Measurements from ENCODE around the gene ERVMER34-1.
A peak's percentile ranks its signal among the peaks of the same experiment; 100 is the strongest.

Gene ERVMER34-1

GRCh38 chr4:52750819-52751486 is at the start of gene ERVMER34-1:
Gene ERVMER34-1 (minus strand): TSS chr4:52751425. CDS start chr4:52745520, 5,905 bp downstream.
- FAIRE-seq, result no peak

DNA sequence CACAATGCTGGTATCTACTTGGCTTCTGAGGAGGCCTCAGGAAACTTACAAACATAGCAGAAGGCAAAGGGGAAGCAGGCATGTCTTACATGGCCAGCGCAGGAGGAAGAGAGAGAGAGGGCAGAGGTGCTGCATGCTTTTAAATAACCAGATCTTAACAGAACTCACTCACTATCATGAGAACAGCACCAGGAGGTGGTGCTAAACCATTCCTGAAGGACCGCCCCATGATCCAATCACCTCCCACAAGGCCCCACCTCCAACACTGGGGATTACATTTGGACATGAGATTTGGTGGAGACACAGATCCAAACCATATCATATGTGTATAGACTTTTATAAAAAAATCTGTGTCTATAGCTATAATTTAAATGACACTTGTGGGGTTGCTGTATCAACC is 48.6 kb upstream of the ERVMER34-1 start:
- FAIRE-seq, result no peak

- FAIRE-seq, result no peak
These were observed 44.3 kb upstream of the ERVMER34-1 start for GRCh38 chr4:52795533-52795932.

DNA sequence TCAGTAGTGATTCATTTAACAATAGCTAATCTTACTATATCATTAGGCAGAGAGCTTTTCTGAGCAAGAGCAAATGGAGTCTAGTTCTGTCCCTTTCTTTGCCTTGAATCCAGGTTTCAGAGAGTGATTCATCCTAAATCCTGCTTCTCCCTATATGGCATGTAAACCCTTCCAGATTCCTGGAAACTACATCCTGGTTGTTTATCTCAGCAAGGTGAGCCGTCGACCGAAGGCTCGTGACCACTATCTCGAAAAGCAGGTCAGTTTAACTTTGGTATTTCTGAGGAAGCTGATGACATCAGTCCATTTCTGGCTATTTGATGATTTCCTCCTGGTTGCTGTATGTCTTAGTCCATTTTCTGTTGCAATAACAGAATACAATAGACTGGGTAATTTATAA is 40.7 kb upstream of the ERVMER34-1 start:
- FAIRE-seq, result no peak

- FAIRE-seq, result no peak
These were observed 38.5 kb upstream of the ERVMER34-1 start for GRCh38 chr4:52789774-52790173.

- FAIRE-seq, result no peak
These were observed 37.6 kb upstream of the ERVMER34-1 start for GRCh38 chr4:52788806-52789205.

GRCh38 chr4:52783069-52783468 is 31.8 kb upstream of the ERVMER34-1 start:
- no peak for FAIRE-seq

- FAIRE-seq, result no peak
These were observed 29.6 kb upstream of the ERVMER34-1 start for GRCh38 chr4:52780617-52781354.

DNA sequence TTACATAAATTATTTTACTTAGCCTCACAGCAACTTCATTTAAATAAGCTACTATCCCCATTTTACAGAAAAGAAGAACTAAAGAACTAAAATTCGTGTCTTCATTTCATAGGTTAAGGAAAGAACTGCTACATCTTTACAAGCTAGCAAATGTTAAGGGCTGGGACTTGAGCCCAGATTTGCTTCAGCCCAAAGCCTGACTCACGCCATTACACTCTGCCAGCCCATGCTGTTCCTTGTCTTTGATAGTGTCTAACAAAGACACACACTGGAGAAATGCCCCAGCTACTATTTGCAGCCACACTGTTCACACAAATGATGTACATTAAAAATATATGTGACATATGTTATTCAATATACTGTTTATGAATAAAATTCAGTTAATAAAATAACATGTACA is 29.0 kb upstream of the ERVMER34-1 start:
- FAIRE-seq, result no peak

DNA sequence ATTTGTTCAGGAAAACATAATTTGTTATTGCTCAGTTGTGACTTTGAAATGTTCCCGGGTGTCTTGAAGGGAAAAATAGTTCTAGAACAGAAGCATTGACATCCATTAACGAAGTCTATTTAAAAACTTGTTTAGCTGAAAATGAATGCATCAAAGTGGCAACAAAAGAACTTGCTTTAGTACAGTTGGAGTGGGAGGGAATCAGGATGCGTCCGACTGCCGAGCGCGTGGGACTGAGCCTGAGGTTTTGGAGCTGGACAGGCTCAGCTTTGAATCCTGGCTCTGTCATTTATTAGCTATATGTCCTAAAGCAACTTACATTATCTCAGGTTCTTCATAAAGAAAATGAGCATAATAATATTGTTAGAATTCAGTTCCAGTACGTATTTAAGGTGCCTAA is 9.0 kb upstream of the ERVMER34-1 start:
- no peak for FAIRE-seq

DNA sequence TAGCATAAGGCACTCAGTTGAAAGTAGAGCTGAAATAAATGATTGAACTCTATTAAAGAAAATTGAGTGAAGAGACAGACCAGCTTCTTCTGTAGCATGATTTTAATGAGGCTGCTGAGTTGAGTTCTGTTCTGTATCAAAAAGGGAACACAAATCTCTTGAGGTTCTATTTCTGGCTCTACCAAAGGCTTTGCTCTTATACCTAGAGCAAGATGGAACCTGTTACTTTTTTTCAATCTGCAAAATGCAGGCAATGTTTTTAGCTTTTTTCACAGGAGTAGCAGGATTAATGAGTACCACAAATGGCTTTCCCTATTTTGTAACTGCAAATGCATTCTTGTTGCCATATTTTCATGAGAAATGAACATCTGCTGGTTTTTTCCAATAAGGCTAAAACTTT is 4.2 kb upstream of the ERVMER34-1 start:
- FAIRE-seq, result no peak

- no peak for FAIRE-seq
These were observed 1.7 kb upstream of the ERVMER34-1 start for GRCh38 chr4:52752936-52753335.

GRCh38 chr4:52751487-52751911 is 274 bp upstream of the ERVMER34-1 start:
- no peak for FAIRE-seq

DNA sequence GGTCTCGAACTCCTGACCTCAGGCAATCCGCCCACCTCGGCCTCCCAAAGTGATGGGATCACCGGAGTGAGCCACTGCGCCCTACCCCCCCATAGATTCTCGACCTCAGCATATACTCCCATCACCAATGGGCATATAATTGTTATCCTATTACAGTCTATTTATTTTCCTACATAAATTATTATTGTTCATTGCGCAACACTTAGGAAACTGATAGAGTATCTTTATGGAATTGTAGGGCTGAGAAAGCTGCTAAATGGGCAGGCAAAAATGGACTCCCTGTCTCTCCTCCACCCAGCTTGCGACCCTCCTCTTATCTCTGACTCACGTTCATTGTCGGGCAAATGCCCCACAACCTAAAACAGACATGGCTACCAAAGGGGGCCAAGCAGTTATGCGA is 1.0 kb downstream of the ERVMER34-1 start:
- FAIRE-seq, result no peak

DNA sequence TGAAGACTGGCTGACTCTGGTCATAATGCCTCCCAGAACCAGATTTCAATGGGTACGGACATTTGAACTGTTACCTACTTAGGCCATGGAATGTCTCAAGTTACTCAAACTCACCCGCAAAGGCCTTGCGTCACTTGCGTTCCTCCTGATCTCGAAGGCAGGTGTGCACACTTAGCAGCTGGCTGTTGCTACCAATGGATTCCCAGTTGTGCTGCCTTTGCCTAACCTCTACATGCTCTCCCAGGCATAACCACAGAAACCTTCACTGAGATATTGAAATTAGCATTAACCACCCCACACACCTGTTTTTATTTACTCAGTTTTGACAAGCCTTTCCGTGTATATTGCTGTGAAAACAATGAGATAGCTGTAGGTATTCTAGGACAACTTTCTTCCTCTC is 2.8 kb downstream of the ERVMER34-1 start:
- no peak for FAIRE-seq

DNA sequence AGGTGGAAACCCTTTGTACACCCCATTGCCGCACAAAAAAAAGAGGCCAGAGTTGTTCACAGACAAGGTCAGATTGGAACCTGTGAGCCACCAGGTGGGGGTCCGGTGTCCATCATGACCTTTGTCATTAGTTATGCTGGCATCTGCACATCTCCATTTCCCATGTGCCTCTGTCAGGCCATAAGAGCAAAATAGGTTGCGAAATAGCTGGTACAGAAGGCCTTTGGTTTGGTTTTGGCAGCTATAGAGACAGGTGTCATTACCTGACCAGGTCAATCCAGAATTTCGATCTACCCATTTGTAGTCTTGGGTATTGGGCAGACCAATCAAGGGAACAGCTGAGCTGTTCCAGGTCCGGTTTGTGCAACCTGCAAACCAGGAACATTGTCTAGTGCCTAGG is 6.6 kb downstream of the ERVMER34-1 start:
- FAIRE-seq, result no peak

- no peak for FAIRE-seq
These were observed 7.7 kb downstream of the ERVMER34-1 start for GRCh38 chr4:52743444-52744019.

DNA sequence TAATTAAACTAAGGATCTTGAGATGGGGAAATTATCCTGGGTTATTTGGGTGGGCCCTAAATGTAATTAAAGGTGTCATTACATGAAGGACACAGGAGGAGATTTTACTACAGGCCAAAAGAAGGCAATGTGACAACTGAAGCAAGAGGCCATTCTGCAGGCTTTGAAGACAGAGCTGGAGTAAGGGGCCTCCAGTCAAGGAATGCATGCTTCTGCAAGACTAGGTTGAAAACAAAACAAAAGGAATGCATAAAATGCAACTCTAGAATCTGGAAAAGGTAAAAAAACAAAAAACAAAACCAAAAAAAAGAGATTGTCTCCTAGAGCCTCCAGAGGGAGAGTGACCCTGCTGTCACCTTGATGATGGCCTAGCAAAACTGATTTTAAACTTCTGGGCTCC is 21.6 kb downstream of the ERVMER34-1 start:
- no peak for FAIRE-seq

DNA sequence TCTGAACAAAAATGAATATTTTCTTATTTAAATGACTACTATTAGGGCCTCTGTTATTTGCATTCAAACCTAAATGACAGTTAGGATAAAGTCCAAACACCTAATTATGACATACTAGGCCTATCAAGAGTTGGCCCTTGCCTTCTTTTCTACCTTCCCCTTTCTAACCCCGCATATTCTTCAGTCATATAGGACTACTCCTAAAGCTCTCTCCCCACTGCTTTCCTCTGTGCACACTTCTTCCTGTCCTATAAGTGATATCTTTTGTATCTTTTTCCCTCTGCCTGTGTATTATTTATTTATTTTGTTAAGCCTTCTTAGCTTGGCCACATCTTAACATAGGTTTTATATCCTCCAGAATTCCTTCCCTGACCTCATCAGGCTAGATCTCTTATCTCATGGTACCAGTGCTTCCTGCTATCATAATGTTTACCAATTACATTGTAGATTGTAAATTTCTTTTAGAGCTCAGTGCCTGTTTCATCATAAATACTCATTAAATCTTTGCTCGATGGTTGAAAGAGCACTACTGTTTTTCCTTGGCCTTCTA is 22.5 kb downstream of the ERVMER34-1 start:
- FAIRE-seq, result no peak

- FAIRE-seq, result no peak
These were observed 24.2 kb downstream of the ERVMER34-1 start for GRCh38 chr4:52726826-52727580.

- FAIRE-seq, result peak; percentile 99
These were observed 29.0 kb downstream of the ERVMER34-1 start for GRCh38 chr4:52721968-52722815.

GRCh38 chr4:52718123-52718522 is 33.1 kb downstream of the ERVMER34-1 start:
- FAIRE-seq, result peak; percentile 91

Data from G401.6 (cell line).